Measurements from ENCODE around the gene SNCG.
"Not testable (repeated sequence)": the region's sequence is repeated elsewhere in the genome, so short reads cannot be mapped to it uniquely, and the experiment has no call there.

SNCG gene

GRCh38 chr10:86958116-86958900 is at the start of gene SNCG:
TSS of gene SNCG (plus strand) at chr10:86958599. CDS start at chr10:86958698, 99 bp downstream.
- no peak for DNase-seq

GRCh38 chr10:86914734-86915133 is 43.7 kb upstream of the SNCG start:
- no peak for DNase-seq

- DNase-seq: no peak
These were observed 40.4 kb upstream of the SNCG start for GRCh38 chr10:86918022-86918471.

GRCh38 chr10:86922553-86922961 is 35.8 kb upstream of the SNCG start:
- DNase-seq: no peak

- DNase-seq: no peak
These were observed 28.7 kb upstream of the SNCG start for GRCh38 chr10:86929468-86930380.

GRCh38 chr10:86931872-86932271 is 26.5 kb upstream of the SNCG start:
- no peak for DNase-seq

DNA sequence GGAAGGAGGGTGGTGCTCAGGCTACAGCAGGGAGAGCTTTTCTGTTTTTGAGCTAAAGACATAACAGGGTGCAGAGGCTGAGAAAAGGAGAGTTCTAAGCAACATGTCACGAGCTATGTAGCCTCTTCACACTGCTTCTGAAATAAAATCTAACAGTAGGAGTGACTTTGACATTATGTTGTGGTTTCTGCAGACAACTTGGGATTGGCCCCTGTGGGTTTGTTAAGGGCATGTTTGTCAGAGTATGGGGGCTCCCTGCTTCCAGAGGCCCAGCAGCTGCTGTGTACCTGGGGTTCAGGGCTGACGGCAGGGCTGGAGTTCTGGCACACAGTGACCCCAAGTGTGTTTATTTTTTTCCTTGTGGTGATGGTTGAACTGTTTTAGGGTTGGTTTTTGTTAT is 25.7 kb upstream of the SNCG start:
- DNase-seq: no peak

DNA sequence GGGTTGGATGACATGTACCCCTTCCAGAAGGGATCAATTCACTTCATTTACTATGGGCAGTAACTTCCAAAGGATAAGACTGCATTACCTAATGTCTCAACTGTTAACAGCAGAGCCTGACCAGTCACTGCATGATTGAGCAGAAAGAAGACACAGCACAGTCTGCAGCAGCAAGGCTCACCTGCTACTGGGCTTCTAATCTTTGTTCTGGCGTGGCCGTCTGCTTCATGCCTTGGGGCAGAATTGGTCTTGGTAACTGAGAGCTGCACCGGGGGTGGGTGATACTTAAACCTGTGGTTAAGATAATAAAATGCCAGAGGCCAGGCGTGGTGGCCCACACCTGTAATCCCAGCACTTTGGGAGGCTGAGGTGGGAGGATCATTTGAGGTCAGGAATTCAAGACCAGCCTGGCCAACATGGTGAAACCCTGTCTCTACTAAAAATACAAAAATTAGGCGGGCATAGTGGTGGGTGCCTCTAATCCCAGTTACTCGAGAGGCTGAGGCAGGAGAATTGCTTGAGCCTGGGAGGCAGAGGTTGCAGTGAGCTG is 24.2 kb upstream of the SNCG start:
- not testable (repeated sequence) for DNase-seq

GRCh38 chr10:86936661-86937501 is 21.5 kb upstream of the SNCG start:
- DNase-seq: no peak

DNA sequence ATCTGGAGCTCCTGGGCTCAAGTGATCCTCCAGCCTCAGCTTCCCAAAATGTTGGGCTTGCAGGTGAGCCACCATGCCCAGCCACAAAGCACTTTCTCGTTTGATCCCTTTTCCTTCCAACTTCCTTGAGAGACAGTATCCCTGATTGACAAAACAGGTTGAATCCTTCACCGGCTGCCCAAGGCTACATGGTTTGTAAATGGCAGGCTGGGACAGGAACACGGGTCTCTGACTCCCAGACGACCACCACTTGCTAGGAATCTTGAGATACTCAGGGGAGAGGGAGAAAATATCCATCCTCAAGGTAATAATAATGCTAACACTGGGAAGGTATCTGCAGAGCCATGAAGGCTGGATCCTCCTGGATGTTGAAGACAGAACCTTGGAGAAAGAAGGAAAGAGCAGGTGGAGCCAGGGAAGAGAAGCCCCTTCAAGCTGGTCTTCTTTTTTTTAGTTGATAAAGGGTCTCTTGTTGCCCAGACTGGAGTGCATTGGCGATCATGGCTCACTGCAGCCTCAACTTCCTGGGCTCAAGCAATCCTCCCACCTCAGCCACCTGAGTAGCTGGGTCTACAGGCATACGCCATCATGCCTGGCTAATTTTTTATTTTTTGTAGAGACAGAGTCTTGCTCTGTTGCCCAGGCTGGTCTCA is 20.8 kb upstream of the SNCG start:
- no peak for DNase-seq

DNA sequence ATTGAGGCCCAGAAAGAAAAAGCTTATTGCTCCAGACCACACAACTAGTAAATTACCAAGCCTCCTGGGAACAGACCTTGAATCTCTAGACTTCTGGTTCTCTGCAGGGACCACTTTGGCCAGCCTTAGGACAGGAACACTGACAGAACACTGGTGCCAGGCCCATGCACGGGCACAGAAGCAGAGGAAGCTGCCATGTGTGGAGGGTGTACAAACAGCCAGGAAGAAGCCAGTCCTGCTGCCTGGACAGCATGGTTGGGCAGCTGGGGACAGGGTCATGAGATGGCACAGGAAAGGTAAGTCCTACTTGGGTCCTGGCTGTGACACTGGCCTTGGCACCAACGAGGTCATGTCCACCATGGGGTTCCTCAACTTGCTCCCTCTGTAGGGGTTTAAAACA is 20.1 kb upstream of the SNCG start:
- no peak for DNase-seq

DNA sequence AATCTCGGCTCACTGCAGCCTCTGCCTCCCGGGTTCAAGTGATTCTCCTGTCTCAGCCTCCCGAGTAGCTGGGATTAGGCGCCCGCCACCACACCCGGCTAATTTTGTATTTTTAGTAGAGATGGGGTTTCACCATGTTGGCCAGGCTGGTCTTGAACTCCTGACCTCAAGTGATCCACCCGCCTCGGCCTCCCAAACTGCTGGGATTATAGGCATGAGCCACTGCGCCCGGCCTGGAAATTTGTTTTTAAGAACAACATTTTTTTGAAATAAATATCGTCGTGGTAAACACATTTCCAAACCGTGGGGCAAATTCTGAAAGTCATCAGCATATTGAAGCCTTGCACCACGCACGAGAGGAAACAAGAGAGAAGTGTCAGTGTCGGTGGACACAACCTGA is 18.3 kb upstream of the SNCG start:
- DNase-seq: not testable (repeated sequence)

GRCh38 chr10:86940677-86941076 is 17.7 kb upstream of the SNCG start:
- no peak for DNase-seq

GRCh38 chr10:86941426-86941825 is 17.0 kb upstream of the SNCG start:
- DNase-seq: no peak

- DNase-seq: no peak
These were observed 16.4 kb upstream of the SNCG start for GRCh38 chr10:86941991-86942421.

- DNase-seq: no peak
These were observed 15.7 kb upstream of the SNCG start for GRCh38 chr10:86942441-86943315.

- no peak for DNase-seq
These were observed 14.9 kb upstream of the SNCG start for GRCh38 chr10:86943316-86944030.

GRCh38 chr10:86944031-86944419 is 14.4 kb upstream of the SNCG start:
- DNase-seq: no peak

DNA sequence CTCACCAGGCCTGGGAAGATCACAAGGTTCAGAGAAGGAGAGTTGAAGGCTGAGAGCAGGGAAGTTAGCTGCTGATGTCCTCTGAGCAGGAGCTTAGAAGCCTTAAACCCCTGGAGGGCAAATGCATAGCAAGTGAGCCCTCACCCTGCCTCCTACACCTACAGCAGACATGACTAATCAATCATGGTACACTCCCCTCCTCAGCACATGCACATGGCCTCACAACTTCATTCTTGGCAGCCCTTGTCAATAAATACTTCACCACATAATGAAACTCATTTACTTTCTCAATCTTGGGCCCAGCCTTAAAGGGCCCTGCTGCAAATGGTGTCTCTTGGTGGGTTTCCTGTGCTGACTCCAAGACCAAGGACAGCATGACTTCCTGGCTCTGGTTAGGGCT is 13.9 kb upstream of the SNCG start:
- DNase-seq: no peak

DNA sequence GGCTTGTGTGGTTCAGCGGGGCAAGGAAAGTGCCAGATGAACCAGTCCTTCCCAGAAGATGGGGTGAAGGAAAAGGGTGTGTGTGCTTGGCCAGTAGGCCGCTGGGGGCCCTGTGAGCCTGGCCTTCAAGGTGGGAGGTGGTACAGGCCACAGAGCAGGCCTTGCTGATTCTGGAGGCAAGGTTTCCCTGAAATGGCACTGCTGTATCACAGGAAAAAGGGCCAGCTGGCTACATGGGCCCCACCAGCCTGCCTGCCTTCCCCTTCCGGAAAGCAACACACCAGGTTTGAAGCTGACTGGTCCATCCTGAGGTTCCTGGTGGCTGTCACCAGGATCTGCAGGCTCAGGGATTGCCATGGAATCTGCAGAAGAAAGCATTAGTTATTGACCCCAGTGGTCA is 13.5 kb upstream of the SNCG start:
- no peak for DNase-seq
